ENCODE data around the gene SLC25A19. TPM values are rescaled to one million over a fixed set of nuclear protein-coding genes. Genes with fewer than 3 reads are reported as not detected.

The SLC25A19 gene
- total and polyA plus RNA-seq, 2 of the 8 experiments (the other 6 are each of a cell fraction or from before 2014, with no cell fraction given): 28.6 to 32.6 TPM

DNA sequence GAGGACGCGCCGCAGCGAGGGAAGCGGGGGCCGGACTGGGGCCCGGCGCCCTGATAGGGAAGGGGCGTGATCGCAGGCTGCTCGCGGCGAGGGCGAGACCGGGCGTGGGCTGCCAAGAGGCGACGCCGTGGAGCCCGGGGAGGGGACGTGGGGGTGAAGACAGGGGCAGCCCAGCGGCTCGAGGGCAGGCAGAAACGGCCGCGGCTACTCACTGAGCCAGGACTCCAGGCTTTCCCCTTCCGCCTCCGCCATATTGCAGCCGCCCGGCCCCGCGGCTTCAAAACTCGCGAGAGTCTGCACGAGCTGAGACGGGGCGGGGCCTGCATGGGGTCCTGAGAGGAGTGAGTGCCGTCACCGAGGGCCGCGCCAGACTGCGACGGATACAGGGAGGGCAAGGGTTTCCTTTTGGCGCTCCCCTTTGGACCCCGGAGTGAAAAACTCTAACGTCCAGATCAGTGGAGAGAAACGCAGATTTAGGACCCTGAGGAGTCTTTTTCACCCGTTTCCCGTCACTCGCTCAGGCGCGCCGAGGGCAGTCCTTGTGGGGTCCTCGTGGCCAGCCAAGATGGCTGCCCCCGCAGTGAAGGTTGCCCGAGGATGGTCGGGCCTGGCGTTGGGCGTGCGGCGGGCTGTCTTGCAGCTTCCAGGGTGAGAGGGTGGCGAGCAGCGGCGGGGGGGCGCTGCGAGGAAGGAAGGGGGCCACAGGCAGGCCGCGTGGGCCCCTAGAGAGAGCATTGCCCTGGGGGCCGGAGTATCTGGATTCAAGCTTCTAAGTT lies 27.7 kb downstream of the SLC25A19 start, which contains the start of the genes GGA3 and MRPS7 (continued):
- TF ChIP-seq CTCF (IDR thresholded peaks at IDR 0.05; ENCODE audit: control extremely low read depth in 1 of 3, insufficient read depth in 1 of 3, low read depth in 1 of 3, low read length in 3 of 3): no peak
- no peak for TF ChIP-seq TEAD4 (IDR thresholded peaks at IDR 0.05; ENCODE audit: low read depth, low read length)
- TF ChIP-seq SRF (IDR thresholded peaks at IDR 0.05; ENCODE audit: low read depth, low read length): no peak
- peak; percentile 87 for TF ChIP-seq CREB1 (IDR thresholded peaks at IDR 0.05)
- peak; percentile 96 for TF ChIP-seq RBBP5 (IDR thresholded peaks at IDR 0.05; ENCODE audit: borderline replicate concordance, low read depth, low read length)
- no peak for TF ChIP-seq KDM1A (IDR thresholded peaks at IDR 0.05; ENCODE audit: borderline replicate concordance, low read length)
- TF ChIP-seq CBX5 (IDR thresholded peaks at IDR 0.05; ENCODE audit: low read depth, low read length): no peak
- TF ChIP-seq RAD21 (IDR thresholded peaks at IDR 0.05 in 1 of 2, conservative IDR thresholded peaks at IDR 0.05 in 1 of 2; ENCODE audit: low read depth in 2 of 2, low read length in 2 of 2): no peak
- peak; percentile 85 to 92 for TF ChIP-seq POLR2A (IDR thresholded peaks at IDR 0.05; ENCODE audit: control extremely low read depth in 1 of 2, low read depth in 2 of 2, low read length in 2 of 2)
- no peak for TF ChIP-seq CEBPB (IDR thresholded peaks at IDR 0.05; ENCODE audit: low read depth, low read length)
- 0 out of 2 replicates have a peak, but pooled peaks have one; percentile 47 for TF ChIP-seq GABPA (IDR thresholded peaks at IDR 0.05; ENCODE audit: borderline replicate concordance, insufficient read depth, low read length)
- TF ChIP-seq SP4 (IDR thresholded peaks at IDR 0.05; ENCODE audit: low read length): peak; percentile 99
- no peak for TF ChIP-seq ZNF274 (IDR thresholded peaks at IDR 0.05; ENCODE audit: borderline replicate concordance, extremely low read depth, low read length)
- no peak for TF ChIP-seq EZH2 (IDR thresholded peaks at IDR 0.05; ENCODE audit: low read depth, low read length, severe bottlenecking)
- TF ChIP-seq, protein P1, sequence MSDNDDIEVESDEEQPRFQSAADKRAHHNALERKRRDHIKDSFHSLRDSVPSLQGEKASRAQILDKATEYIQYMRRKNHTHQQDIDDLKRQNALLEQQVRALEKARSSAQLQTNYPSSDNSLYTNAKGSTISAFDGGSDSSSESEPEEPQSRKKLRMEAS (IDR thresholded peaks at IDR 0.05): peak; percentile 78
- TF ChIP-seq RNF2 (IDR thresholded peaks at IDR 0.05; ENCODE audit: borderline replicate concordance, low read depth, low read length, missing control alignments, poor library complexity, severe bottlenecking): no peak
- TF ChIP-seq JUND (IDR thresholded peaks at IDR 0.05; ENCODE audit: low read length): no peak
- no peak for TF ChIP-seq TCF12 (IDR thresholded peaks at IDR 0.05; ENCODE audit: low read depth, low read length)
- TF ChIP-seq HDAC6 (IDR thresholded peaks at IDR 0.05; ENCODE audit: low read depth, low read length): no peak
- TF ChIP-seq SP1 (IDR thresholded peaks at IDR 0.05; ENCODE audit: low read depth, low read length): 0 out of 2 replicates have a peak, but pooled peaks have one; percentile 31
- TF ChIP-seq SIN3A (conservative IDR thresholded peaks at IDR 0.05 in 1 of 2, IDR thresholded peaks at IDR 0.05 in 1 of 2; ENCODE audit: low read depth in 1 of 2, low read length in 2 of 2): peak in 1 of 2 experiments; percentile 58; a peak in 2 of 4 replicates
